NCI-H1105 (cell line): ENCODE data around the gene SCN4B.

Experiments used
- DNase-seq: peaks from one replicate; lab custom pipeline; 2025; lab: John Stamatoyannopoulos, UW

The SCN4B gene

GRCh38 chr11:118099838-118100556 is 52.6 kb downstream of the SCN4B start:
- DNase-seq, result no peak

GRCh38 chr11:118098996-118099837 is 53.4 kb downstream of the SCN4B start:
- peak; percentile 67 for DNase-seq

- no peak for DNase-seq
These were observed 56.7 kb downstream of the SCN4B start for GRCh38 chr11:118095967-118096367.

DNA sequence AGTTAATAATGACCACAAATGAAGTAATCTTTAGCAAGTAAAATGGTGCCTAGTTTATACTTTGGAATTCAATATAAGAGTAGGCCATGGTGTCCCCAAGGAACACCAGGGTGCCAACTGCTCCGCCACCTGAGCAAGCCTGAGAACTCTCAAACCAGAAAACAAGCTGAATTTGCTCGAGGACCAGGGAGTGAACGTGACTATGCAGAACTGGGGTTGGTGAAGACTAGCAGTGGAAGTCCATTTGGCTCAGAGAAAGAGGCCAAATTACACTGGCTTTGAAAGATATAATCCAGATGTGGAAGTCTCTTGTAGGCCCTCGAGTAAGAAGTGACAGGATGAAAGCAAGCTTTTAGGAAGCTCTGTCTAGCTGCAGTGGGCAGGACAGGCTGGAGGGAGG is 57.1 kb downstream of the SCN4B start:
- no peak for DNase-seq

DNA sequence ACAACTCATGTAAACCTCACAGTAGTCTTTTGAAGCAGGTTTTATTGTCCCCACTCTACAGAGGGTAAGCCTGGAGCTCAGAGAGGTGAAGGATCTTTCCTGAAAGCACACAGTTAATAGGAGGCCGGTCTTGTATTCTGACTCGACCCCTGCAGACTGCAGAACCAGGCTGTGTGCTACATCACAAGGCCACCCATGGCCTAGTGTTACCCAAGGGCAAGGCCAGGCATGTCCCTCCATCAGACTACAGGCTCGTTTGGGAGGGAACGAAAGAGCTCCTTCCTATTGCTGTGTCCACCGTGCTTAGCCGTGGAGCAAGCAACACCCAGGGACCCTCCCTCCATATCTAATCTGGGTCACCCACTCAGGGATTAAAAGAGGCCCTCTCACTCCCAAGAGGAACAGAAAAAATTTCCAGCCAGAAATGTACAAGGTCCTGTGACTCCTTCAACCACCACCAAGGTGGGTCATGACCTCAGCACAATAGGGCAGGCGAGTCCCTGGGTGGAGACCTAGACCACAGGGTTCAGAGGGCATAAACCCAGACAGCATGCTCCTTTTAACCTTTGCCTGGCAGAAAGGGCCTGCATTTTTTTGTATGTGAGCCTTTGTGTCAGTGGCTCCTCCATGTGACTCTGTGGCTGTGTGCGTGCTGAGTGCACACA is 59.6 kb downstream of the SCN4B start:
- no peak for DNase-seq

- no peak for DNase-seq
These were observed 60.9 kb downstream of the SCN4B start for GRCh38 chr11:118091690-118092089.

DNA sequence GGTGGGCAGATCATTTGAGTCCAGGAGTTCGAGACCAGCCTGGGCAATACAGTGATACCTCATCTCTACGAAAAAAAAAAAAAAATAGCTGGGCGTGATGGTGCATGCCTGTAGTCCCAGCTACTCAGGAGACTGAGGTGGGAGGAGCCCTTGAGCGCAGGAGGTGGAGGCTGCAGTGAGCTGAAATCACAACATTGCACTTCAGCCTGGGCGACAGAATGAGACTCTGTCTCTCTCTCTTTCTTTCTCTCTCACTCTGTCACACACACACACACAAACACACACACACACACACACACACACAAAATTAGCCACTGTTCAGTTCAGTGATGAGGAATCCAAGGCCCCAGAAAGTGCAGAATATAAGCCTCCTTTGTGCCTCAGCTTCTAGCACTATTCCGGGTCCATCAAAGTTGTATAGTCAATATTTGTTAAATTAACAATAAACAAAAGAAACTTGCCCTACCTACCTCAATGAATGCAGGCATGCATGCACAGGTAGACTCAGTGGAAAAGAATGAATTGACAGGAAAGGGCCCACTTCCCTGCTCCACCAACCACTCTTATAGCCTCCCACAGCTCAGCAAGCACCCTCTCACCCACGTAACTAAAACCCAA is 62.0 kb downstream of the SCN4B start:
- DNase-seq, result no peak

DNA sequence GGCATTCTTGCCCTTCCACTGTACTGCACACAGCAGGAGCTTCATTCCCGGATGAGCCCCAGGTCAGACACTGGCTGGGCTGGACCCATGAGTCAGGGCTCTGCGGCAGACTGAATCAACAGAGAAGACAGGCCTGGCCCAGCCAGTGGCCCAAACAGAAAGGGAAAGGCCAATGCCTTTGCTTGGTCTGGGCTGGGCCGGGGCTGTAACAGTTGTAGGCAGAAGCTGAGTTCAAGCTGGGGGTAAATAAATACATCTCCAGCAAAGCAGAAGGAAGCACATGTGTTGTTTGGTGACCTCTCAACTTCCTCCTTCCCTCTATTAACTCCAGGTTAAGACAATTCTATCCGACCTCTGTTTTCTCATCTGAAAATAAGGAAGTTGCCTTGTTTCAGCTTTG is 64.1 kb downstream of the SCN4B start:
- DNase-seq, result no peak

GRCh38 chr11:118087931-118088330 is 64.7 kb downstream of the SCN4B start:
- no peak for DNase-seq

DNA sequence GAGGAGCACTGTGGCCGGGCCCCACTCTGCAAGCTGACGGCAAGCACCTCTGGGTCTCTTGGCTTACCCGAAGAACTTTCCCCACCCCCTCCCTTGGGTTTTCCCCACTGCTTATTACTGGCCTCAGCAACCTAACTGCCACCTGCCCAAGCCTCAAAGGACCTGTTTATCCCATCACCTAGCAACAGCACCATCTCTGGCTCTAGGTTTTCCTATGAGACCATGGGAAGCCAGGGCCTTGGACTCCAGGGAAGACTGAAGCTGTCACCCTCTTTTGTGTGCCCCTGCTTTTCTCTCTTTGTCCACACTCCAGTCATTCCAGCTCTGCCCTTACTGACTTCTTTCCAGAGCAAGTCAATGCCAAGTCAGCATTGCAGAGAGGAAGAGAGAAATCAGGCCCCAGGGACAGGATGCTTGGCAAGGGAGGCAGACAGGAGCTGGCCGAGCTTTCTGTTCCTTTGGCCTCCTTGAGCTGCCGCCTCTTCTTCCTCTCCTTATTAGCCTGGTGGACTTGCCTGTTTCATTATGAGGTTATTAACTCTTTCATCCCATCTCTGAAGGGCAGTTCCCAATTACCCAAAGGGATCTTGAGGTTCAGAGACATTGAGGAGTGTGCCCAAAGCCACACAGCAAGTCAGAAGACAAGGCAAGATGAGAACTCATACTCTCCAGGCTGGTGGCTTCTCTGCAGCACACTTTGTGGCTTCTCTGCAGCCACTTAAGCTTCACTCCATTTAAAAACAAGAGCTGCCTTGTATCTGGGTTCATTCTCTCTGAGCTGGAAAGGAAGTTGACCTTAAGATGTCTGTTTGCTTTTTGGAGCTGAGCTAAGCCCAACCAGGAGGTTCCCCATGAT is 65.5 kb downstream of the SCN4B start, which contains the start of gene SMIM35:
TSS of gene SMIM35 (minus strand) at position 51 of the 856 bp plus-strand sequence. CDS start 206 bp downstream, outside the sequence.
- peak; percentile 67 for DNase-seq

GRCh38 chr11:118084656-118085055 is 68.0 kb downstream of the SCN4B start:
- no peak for DNase-seq

DNA sequence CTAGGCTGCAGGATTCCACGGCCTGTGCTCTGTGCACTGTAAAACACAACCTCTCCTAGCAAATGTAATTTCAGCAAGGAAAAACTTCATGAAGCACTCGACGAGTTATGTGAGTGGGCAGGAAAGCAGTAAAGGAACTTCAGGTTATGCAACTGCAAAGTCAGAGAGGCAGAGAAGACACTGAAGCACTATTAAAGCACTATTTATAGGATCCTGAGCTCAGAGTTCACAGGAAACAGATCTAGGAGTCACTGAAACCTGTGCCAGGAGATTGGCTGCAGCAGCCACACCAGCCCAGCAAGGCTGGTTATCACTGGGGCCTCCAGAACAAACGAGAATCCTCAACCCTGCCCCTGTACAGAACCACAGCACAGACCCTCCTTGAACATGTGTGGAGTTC is 68.4 kb downstream of the SCN4B start:
- DNase-seq, result no peak
